Measurements from ENCODE around the gene NAPG.
"Not testable (repeated sequence)": the region's sequence is repeated elsewhere in the genome, so short reads cannot be mapped to it uniquely, and the experiment has no call there.

NAPG gene

DNA sequence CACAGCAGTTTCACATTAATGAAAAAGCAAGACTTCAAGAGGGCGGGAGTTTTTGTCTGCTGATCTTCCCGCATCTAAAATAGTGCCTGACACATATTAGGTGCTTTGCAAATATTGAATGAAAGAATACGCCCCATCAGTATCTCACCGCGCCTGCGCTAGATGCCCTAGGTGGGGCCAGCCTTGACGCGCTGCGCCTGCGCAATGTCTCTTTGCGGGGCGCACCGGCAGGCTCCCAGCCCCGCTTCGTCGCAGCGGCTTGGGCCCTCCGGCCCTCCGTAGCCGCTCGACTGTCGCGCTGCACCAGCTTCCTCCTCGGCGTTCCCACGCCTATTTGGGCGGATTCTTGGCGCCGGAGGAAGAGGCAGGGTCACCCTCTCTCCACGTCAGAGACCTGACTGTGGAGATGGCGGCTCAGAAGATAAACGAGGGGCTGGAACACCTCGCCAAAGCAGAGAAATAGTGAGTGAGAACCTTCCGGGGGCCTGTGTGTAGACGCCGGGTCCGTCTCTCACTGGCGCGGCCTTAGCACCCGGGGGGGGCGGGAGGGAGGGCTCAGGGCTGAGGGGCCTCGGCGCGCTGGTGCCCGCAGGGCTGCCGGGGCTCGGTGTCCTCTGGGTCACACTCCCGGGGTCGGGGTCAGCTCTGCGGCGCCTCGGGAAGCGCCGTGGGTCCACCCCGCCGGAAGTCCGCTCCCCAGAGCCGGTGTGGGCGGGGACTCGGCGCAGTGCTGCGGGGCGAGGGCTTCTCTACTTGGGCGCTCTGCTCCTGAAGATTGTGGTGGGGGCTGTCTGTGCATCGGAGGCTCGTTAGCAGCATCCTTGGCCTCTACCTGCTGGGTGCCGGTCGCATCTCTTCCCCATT lies at the start of gene NAPG:
NAPG (plus strand) TSS at position 331 of the 864 bp plus-strand sequence; CDS start at position 407, 76 bp downstream.
- DNase-seq = peak; percentile 68 to 89

DNA sequence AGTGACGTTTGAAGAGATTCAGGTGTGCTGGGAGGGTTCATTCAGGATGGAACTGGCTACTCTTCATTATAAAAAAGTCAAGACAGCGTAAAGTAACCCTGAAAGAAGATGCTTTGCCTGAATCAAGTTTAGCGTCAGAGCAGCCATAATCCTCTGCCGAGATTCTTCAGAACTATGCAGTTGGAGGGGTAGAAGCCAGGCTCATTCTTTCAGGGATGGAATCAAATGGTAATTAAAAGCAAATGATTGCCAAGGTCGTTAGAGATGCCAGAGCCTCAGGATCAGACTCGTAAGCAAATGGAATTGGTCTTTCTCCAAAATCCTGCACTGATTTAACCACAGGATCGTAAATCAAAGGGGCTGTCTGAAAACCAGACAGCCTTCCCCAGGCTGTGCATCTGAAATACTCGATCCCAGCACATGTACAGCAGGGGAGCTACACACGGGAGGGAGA lies 49.5 kb upstream of the NAPG start:
- DNase-seq = no peak

DNA sequence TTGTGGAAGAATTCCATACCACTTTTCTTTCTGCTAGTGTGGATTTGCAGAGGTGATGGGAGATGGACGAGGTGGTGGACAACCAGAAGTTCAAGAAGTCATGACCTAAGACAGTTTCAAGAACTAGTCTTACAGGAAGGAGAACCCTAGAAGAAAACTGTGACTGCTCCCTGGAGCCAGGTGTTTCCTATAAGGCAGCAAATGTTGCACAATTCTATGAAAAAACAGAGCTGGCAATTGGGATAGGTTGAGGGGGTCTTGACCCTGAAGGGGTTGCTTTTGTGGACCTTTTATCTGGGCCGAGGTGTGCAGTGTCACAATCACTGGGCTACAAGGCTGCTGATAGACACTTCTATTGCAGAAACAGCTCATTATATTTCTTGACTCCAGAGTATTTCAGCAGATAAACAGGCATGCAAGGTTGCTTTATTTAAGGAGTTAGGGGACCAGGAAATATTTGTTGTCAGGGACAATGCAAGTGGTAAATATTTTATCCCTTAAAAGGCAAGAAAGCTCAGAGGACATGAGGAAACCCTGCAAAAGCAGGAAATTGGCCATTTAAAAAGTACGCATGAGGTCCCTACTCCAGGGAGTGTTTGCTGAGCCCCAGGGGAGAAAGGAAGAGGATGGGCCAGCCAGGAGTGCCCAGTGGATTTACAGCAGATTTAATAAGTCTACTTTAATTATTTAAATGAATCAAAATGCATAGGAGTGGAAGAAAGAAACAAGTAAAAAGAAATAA lies 48.5 kb upstream of the NAPG start:
- no peak for DNase-seq

DNA sequence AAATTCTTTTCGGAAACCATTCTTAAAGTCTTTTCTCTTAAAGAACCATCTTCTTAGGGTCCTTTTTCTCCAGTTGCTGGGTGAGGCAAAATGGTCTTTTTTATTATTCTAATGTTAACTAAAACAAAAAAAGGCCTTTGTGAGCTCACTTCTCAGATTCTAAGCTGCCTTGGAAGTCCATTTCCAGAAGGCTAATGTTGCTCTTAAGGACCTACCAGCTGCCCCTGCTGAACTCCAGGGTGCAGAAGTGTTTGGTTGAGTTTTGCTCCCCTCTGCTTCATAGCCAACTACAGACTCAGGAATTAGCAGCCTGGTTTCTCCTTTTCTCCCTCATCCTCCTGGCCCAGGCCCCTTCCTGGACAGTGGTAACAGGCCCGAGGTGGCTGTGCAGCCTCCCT lies 48.0 kb upstream of the NAPG start:
- no peak for DNase-seq

DNA sequence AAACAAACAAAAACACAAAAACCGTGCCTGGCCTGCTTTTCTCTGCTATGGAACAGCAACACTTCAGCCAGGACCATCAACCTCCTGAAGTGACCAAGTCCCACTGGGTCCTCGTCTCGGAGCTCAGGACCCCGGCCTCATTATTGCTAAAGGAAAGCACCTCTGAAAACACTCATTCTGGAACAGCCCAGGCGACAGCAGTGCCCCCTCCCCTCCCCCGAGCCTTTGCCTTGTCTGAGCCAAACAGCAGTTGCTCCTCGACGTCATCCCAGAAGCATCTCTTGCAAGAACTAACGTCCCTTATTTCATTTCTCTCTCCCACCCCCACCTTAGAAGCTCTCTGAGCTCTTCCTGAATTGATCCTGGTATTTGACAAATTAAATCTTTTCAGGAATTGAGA lies 44.0 kb upstream of the NAPG start:
- no peak for DNase-seq

DNA sequence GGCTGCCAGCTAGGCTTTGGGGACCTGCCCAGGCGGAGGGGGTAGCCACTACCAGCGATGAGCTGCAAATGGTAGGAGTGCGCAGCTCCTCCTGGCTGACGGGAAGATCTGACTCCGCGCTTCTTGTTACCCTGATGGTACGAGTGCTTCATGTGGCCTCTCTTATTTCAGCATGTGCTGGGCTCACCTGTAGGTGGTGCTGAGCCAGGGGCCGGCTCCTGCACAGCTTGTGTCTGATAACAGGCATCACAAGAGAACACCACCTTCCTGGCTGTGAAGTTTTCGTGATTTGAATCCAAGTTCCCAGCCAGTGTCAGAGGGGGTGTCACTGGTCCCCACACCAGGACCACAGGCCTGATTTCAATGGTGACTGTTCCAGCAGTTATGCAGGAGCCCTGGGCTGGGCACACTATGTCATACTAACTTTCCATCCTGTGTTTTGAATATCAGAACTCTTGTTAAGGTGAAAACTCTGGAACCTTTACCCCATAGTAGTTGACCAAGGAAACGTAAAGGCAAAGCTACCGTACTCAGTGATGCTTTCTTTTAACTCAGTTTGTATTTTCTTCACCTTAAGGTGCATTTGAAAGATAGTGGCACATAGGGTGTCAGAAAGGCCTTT lies 43.4 kb upstream of the NAPG start:
- DNase-seq = no peak

DNA sequence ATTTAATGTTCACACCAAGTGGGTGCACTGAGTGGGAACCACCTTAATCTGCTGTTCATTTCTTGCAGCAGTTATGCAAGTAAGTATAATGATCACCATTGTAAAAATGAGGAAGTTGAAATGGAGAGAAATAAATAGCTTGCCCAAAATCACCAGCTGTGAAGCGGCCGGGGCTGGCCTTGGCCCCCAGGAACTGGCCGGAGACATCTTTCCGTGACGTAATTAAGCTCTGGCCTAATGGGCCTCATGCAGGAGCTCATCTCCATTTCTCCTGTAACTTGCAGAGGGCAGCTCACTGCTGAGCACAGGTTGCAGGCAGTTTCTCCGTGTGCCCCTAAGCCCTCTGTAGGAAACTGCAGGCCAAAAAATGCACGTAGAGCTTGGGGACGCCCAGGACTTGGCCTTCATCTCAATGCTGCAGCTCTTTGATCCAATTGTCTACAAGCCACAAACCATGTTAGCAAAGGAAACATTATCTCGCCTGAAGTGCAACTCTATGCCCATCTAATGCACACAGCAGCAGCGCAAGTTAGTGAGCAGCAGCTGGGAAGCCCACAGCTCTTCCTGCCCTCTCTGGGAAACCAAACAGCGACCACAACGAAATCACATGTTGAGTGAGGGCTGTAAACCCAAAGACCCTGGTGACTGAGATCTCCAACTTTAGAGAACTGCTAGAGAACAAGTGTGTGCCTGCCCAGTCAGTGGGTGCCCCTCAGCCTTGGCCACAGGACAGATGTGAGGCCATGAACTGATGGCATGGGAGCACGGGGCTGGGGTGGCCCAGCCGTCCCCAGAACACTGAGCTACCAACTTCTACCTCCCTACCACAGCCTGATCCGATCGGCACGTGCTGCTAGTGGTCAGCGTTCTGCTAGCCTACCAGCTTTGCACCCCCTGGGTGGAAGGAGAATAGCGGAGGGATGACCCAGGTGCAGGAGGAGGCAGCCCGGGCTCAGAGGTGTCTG lies 42.6 kb upstream of the NAPG start:
- peak; percentile 10 to 30 for DNase-seq

DNA sequence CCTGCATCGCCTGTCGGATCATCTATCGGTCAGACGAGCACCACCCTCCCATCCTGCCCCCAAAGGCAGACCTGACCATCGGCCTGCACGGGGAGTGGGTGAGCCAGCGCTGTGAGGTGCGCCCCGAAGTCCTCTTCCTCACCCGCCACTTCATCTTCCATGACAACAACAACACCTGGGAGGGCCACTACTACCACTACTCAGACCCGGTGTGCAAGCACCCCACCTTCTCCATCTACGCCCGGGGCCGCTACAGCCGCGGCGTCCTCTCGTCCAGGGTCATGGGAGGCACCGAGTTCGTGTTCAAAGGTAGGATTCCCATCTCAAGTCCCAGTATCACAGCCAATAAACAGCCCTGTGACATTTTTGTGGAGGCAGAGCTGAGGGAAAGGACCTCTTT lies 40.4 kb upstream of the NAPG start:
- DNase-seq = no peak

DNA sequence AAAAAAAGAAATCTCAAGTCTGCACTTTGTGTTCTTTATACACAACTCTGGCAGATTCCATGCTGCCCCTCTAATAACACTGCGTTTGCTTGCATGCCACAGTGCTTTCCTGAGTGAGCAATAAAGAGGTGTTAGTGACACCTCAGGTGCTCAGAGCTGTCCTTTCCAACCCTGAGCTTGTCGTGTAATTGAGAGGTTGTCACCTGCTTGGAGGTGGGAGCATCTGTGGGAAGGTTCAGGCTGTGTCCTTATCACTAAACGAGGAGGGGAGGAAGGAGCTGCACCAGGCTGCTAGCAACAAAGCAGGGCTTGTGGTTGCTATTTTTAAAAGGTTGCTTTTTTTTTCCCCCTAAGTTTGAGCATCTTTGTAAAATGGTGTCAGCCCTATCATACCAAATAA lies 39.5 kb upstream of the NAPG start:
- DNase-seq = no peak

DNA sequence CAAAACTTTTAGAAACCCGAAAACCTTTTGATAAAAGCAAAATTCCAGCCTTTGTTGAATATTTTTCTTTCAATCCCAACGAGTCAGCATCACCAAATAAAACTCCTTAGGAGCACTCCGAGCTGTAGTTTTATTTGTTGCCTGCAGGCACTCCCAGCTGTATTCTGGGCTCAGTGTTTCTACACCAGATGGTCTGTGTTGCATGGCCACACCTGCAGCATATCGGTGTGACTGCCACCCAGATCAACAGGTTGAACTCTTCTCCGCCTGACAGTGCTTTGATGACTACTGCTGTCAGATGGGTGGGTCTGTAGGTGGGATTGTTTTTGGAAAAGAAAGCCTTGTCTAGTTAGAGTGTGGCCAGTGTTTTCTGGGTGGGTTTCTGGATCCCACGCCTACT lies 38.7 kb upstream of the NAPG start:
- no peak for DNase-seq

DNA sequence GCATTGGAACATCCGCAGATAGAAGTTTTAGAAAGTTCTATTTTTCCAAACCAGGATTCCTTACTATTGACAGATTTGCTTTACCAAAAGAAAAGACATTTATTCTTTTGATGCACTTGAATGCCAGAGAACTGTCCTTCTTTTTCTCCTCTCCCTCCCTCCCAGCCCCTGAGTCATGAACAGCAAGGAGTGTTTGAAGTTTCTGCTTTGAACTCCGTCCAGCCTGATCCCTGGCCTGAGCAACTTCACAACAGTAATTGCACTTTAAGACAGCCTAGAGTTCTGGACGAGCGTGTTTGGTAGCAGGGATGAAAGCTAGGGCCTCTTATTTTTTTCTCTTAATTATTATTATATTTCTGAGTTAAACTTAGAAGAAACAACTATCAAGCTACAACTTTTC lies 37.8 kb upstream of the NAPG start:
- no peak for DNase-seq

DNA sequence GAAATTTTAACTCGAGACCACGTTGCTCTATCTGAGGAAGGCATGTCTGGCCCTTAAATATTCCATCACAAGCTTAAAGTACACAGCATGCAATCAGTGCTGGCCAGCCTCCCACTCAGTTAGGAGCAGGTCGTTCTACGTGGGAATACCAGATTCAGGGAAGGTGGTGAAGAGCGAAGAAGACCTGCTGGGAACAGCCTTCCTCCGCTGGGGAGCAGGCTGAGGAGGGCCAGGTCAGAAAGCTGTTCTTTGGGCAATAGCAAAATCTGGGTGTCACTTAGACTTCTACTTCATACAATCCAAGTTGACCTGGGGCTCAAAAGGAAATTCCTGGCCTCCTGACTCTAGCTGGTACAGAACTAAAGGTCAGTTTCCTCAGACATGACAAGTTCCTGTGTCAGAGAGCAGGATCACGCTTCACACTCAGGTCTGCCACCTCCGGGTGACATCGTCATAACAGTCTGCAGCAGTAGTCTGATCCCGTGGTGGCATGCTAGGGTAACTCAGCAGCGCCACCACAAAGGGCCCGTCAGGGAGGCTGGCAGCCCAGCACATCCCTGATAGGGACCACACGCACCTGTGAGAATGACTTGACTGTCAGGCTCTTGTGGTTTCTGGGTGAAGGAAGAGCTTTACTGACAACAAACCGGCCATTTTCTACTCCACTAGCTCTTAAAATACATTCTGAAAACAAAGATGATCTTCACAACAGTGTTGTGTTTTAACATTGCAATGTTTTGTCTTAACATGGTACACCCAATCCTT lies 35.2 kb upstream of the NAPG start:
- peak in 1 of 2 donors; percentile 15 for DNase-seq

DNA sequence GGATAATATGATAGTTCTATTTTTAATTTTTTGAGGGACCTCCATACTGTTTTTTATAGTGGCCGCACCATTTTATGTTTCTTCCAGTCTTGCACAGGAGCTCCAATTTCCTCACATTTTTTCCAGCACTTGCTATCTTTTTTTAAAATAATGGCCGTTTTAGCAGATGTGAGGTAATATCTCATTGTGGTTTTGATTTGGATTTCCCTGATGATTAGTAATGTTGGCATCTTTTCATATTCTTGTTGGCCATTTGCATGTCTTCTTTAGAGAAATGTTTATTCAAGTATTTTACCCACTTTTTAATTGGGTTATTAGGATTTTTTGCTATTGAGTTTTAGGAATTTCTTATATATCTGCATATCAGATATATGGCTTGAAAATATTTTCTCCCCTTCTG lies 29.9 kb upstream of the NAPG start:
- DNase-seq = no peak

DNA sequence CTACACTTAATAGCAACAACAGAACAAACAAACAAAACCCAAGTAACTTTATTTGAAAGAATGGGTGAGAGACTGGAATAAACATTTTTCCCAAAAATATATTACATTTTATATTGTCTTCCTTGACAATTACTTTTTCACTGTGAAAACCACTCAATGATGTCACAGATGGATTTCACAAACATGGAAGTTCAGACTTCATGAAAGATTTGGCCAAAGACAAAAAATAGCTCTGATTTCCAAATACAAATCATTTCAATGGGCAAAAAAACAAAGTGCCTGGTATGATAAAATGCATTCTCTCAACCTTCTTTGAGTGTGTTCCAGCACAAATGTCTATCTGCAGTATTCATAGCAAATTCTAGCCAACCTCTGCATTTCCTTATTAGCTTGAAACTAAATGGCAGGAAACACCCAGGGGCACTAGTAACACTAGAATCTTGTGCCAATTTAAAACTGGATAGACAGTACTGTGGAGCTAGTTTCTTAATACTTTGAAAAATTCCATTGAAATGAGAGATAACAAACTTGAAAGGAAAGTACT lies 28.5 kb upstream of the NAPG start:
- no peak for DNase-seq

DNA sequence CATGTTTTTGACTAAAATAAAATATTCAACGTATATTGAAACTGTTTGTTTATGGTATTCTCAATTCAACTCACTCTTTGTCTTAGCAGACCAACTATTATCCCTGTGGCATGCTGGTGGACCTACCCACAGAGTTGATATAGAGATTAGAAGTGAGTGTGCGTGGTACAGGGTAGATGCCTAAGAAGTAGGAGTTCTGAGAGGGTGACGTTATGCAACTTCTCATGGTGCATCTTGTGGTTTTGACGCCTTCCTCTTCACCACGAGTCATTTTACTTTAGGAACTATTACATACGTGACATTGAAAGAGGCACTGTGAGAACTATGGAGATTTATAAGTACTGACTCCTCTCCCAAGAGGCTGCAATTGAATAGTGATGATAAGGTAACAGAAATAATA lies 26.6 kb upstream of the NAPG start:
- peak in 1 of 2 donors; percentile 10 for DNase-seq

DNA sequence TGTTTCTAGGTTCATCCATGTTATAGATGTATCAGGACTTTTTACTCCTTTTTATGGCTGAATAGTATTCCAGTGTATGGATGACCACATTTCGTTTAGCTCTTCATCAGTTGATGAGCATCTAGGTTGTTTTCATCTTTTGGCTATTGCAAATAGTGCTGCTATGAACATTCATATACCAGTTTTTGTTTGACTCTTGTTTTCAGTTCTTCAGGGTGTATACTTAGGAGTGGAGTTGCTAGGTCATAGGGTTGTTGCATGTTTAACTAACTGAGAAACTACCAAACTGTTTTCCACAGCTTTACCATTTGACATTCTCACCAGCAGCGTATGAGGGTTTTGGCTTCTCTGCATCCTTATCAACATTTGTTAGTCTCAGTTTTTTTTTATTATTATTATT lies 25.8 kb upstream of the NAPG start:
- no peak for DNase-seq

DNA sequence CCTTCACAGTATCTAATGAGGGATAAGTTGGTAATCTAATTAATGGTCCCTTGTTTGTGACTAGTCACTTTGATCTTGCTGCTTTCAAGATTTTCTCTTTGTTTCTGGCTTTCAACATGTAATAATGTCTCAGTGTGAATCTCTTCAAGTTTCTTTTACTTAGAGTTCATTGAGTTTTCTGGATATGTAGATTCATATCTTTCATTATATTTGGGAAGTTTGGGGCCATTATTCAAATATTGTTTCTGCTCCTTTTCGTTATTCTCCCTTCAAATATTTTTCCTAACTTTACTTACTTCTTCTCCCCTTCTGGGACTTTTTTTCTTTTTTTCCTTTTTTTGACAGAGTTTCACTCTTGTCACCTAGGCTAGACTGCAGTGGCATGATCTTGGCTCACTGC lies 21.1 kb upstream of the NAPG start:
- no peak for DNase-seq

DNA sequence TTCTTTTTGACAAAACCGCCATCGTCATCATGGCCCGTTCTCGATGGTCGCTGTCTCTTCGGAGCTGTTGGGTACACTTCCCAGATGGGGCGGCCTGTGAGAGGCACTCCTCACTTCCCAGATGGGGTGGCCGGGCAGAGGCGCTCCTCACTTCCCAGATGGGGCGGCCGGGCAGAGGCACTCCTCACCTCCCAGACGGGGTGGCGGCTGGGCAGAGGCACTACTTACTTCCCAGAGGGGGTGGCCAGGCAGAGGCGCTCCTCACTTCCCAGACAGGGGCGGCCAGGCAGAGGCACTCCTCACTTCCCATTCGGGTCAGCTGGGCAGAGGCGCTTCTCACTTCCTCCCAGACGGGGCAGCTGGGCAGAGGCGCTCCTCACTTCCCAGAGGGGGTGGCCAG lies 19.9 kb upstream of the NAPG start:
- DNase-seq = not testable (repeated sequence)

DNA sequence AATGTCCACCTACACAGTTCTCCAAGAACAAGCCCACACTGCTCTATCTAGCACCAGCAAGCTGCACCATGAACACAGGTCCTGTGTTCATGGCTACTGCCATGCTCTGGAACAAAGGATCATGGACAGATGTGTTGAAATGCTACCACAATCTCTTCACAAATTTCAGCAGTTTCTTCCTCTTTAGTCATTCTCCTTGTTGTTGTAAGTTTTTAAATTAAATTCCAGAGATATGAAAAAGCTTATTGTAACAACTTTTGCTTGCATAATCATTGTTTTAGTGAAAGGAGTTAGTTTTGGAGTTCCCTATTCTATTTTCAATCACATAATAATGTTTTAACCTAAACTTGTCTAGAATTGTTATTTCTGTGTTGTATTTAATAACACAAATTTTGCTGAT lies 17.2 kb upstream of the NAPG start:
- DNase-seq = no peak

DNA sequence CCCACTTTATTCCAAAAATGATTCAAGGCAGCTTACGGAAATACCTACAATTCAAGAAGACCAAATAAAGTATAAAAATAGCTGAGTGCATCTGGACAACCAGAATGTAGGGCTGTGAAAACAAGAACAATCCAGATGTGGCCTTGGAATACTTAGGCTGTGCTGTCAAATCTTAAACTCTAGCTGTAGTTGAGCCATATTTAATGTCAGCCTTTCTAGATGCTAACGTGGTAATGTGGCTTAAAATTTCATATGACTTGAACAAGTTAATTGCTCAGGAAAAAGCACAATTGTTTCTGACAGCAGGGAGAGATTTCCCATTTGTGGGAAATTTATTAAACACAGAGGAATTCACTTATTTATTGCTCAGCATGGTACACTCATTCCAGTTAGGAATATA lies 14.6 kb upstream of the NAPG start:
- no peak for DNase-seq

DNA sequence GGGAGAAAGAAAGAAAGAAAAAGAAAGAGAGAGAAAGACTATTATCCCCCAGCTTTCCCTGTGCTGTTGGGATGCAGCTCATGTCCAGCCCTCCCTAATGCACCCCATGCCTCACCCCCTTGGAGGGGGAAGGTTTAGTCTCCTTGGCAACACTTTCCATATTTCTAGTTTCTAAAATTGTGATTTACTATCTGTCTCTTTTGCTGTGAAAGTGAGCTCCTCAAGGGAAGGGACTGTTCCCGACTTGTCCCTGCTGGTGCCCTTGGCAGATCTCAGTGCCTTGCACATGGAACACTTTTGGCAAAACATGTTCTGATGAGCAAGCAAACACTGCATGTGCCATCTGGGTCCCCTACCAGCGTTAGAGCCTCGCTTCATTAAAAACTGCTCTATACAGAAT lies 11.7 kb upstream of the NAPG start:
- DNase-seq = no peak

DNA sequence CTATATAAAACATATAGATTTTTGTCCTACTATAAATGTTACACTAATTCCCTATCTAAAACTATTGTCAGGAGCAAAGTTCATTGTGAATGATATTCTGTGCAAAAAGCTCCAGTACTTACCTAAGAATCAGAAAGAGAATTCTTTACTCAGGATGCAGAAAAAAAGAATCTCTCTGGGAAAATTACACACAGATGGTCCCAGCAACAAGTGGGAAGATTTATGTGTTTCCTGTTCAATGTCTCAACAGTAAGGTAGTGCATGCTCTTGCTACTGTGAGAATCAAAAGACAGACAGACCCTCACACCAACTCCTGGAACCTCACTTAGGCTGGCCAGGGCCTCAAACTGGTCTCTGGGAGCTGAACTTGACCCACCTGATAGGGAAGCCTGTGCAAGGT lies 11.2 kb upstream of the NAPG start:
- DNase-seq = no peak
